K562 (cell line): Measurements from ENCODE around the gene ARHGAP30. TPM values are rescaled to one million over a fixed set of nuclear protein-coding genes. Genes with fewer than 3 reads are reported as not detected.

ENCODE experiments used
- EGR1 ChIP-seq: fragments of 450-650 bp; conservative IDR thresholded peaks from 2 replicates; pipeline ENCODE4 v1.6.1; 2017; ENCODE audit warnings: mild to moderate bottlenecking
- HDAC1 ChIP-seq, 2 experiments: fragments of 450-650 bp; IDR thresholded peaks; 2 replicates each; pipeline ENCODE4 v1.6.1; 2016 to 2017; ENCODE audit warnings: inconsistent platforms in 1 of 2, mild to moderate bottlenecking in 1 of 2, moderate library complexity in 1 of 2
- HSF4 ChIP-seq: fragments of 250-450 bp; sonication (Bioruptor Pico); IDR thresholded peaks from 2 replicates; pipeline ENCODE4 v2.1.2; 2022; ENCODE audit warnings: mild to moderate bottlenecking, moderate library complexity, borderline replicate concordance
- JUN ChIP-seq, 2 experiments: sonication (generic) in 1 of 2; formaldehyde crosslinking in 1 of 2; IDR thresholded peaks; 2 replicates each; pipeline versions ENCODE4 v1.6.1 to v1.8.0; 2012 to 2022; ENCODE audit warnings: borderline replicate concordance in 2 of 2, mild to moderate bottlenecking in 2 of 2, improper control_type of control experiment in 1 of 2, low read depth in 1 of 2, low read length in 1 of 2, missing genetic modification reagents in 1 of 2
- LCOR ChIP-seq: sonication (generic); formaldehyde crosslinking; IDR thresholded peaks from 2 replicates; pipeline ENCODE4 v1.8.0; 2022; ENCODE audit warnings: mild to moderate bottlenecking, missing genetic modification reagents
- NBN ChIP-seq: fragments of 450-650 bp; IDR thresholded peaks from 2 replicates; pipeline ENCODE4 v1.6.1; 2016; ENCODE audit warnings: low read depth, mild to moderate bottlenecking
- NUFIP1 ChIP-seq: fragments of 450-650 bp; IDR thresholded peaks from 2 replicates; pipeline ENCODE4 v1.6.1; 2018; ENCODE audit not compliant: partially characterized antibody
- POLR2AphosphoS5 ChIP-seq: IDR thresholded peaks from 2 replicates; pipeline ENCODE4 v1.6.1; 2011; ENCODE audit warnings: mild to moderate bottlenecking, low read depth, low read length, moderate library complexity; ENCODE audit not compliant: control insufficient read depth, insufficient read depth
- RBM39 ChIP-seq: fragments of 200-400 bp; formaldehyde crosslinking; optimal IDR thresholded peaks from 2 replicates; pipeline ENCODE3; 2018; ENCODE audit warnings: low read depth, low read length
- REST ChIP-seq, 2 experiments: fragments of 450-650 bp; formaldehyde crosslinking in 1 of 2; IDR thresholded peaks; 2 replicates each; pipeline versions ENCODE4 v1.4.0 to v1.6.1; 2014 to 2020; ENCODE audit warnings: mild to moderate bottlenecking in 2 of 2, borderline replicate concordance in 1 of 2, low read depth in 1 of 2
- SMAD1 ChIP-seq: fragments of 150-350 bp; IDR thresholded peaks from 2 replicates; pipeline ENCODE4 v1.6.1; 2014; ENCODE audit warnings: low read length, low read depth; ENCODE audit not compliant: partially characterized antibody
- SPI1 ChIP-seq: IDR thresholded peaks from 2 replicates; pipeline ENCODE4 v1.6.1; 2011; ENCODE audit warnings: low read depth, low read length, control low read depth, borderline replicate concordance
- ZKSCAN8 ChIP-seq: fragments of 200-800 bp; sonication (Bioruptor generic); IDR thresholded peaks from 2 replicates; pipeline ENCODE4 v1.6.1; 2016; ENCODE audit warnings: missing genetic modification characterization, missing compliant biosample characterization
- ZNF274 ChIP-seq: IDR thresholded peaks from 2 replicates; pipeline ENCODE4 v1.6.1; 2011; ENCODE audit warnings: low read depth, mild to moderate bottlenecking, low read length, moderate library complexity, borderline replicate concordance
- ZNF282 ChIP-seq: sonication (generic); formaldehyde crosslinking; IDR thresholded peaks from 2 replicates; pipeline ENCODE4 v1.8.1; 2023; ENCODE audit warnings: missing genetic modification reagents
- ZNF707 ChIP-seq: fragments of 250-450 bp; sonication (Bioruptor Pico); conservative IDR thresholded peaks from 2 replicates; pipeline ENCODE4 v1.8.0; 2022; ENCODE audit warnings: inconsistent platforms, mild to moderate bottlenecking, moderate library complexity
- polyA plus RNA-seq, 8 experiments: library from polyadenylated mRNA; depleted of rRNA in 4 of 8; stranded (reverse) in 5 of 8; unstranded in 3 of 8; fragments of >200 nt; fragmentation: Nextera tagmentation in 2 of 8; fragmentation: Illumina TruSeq in 1 of 8; extraction: Ambion mirVana in 2 of 8; extraction: Trizol in 1 of 8; gene quantifications; 2 replicates each; pipeline versions ENCODE4 v1.2.1 to v1.2.3, GENCODE V29; 2011 to 2014; ENCODE audit warnings: inconsistent platforms in 1 of 8, missing spikeins in 1 of 8
- total RNA-seq, 7 experiments: library from RNA; depleted of rRNA in 6 of 7; stranded (reverse); fragments of >200 nt in 6 of 7; fragmentation: Illumina TruSeq in 2 of 7; extraction: Trizol in 2 of 7; gene quantifications; 2 replicates each; pipeline versions ENCODE4 v1.2.1 to v1.2.3, GENCODE V29; 2011 to 2021; ENCODE audit warnings: low replicate concordance in 1 of 7
- TF ChIP-seq, protein P1 (sequence below): fragments of 450-650 bp; IDR thresholded peaks from 2 replicates; pipeline ENCODE4 v1.6.1; 2016; ENCODE audit warnings: borderline replicate concordance

Gene ARHGAP30
- total and polyA plus RNA-seq, 9 of the 15 experiments (the other 6 are each of a cell fraction or from before 2014, with no cell fraction given) = 0.01 to 0.73 (median 0.12) TPM

- no peak for TF ChIP-seq REST (IDR thresholded peaks at IDR 0.05; ENCODE audit: borderline replicate concordance)
- TF ChIP-seq REST (CRISPR knock-in tag; IDR thresholded peaks at IDR 0.05; ENCODE audit: low read depth) = no peak
- TF ChIP-seq POLR2AphosphoS5 = no peak
- TF ChIP-seq JUN (IDR thresholded peaks at IDR 0.05; ENCODE audit: borderline replicate concordance, low read depth, low read length) = no peak
- no peak for TF ChIP-seq JUN (CRISPR knock-in tag; IDR thresholded peaks at IDR 0.05; ENCODE audit: borderline replicate concordance)
- TF ChIP-seq SPI1 = 0 out of 2 replicates have a peak, but pooled peaks have one; percentile 8
- TF ChIP-seq, protein P1, sequence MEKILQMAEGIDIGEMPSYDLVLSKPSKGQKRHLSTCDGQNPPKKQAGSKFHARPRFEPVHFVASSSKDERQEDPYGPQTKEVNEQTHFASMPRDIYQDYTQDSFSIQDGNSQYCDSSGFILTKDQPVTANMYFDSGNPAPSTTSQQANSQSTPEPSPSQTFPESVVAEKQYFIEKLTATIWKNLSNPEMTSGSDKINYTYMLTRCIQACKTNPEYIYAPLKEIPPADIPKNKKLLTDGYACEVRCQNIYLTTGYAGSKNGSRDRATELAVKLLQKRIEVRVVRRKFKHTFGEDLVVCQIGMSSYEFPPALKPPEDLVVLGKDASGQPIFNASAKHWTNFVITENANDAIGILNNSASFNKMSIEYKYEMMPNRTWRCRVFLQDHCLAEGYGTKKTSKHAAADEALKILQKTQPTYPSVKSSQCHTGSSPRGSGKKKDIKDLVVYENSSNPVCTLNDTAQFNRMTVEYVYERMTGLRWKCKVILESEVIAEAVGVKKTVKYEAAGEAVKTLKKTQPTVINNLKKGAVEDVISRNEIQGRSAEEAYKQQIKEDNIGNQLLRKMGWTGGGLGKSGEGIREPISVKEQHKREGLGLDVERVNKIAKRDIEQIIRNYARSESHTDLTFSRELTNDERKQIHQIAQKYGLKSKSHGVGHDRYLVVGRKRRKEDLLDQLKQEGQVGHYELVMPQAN = no peak
- TF ChIP-seq EGR1 = no peak
- TF ChIP-seq ZNF274 = no peak
- TF ChIP-seq NBN = no peak
- no peak for TF ChIP-seq ZNF707 (CRISPR knock-in tag)
- no peak for TF ChIP-seq ZNF282 (CRISPR knock-in tag)
- no peak for TF ChIP-seq RBM39
- no peak for TF ChIP-seq LCOR (CRISPR knock-in tag)
- TF ChIP-seq SMAD1 = no peak
- TF ChIP-seq HDAC1 (IDR thresholded peaks at IDR 0.05) = peak in 1 of 2 experiments; percentile 60; a peak in 1 of 4 replicates
- no peak for TF ChIP-seq ZKSCAN8
- TF ChIP-seq NUFIP1 = no peak
- no peak for TF ChIP-seq HSF4
Observed at GRCh38 chr1:161019751-161020495, 49.8 kb downstream of the ARHGAP30 start (continued).
